ENCODE data around the gene VPS50.

- TF ChIP-seq CTCF (IDR thresholded peaks at IDR 0.05; ENCODE audit: insufficient read depth, low read length) (no peak), POLR2AphosphoS5 (IDR thresholded peaks at IDR 0.05; ENCODE audit: low read depth) (no peak), GABPA (IDR thresholded peaks at IDR 0.05; ENCODE audit: low read depth) (no peak)
These were observed 122.6 kb downstream of the VPS50 start for GRCh38 chr7:93354815-93355214.
